Activated T-cell treated with anti-CD3 and anti-CD28 coated beads, Interleukin-2, amount 50 U/mL, for 1 hour (primary cell): Measurements from ENCODE around the gene FHOD3.
"Not testable (repeated sequence)": the region's sequence is repeated elsewhere in the genome, so short reads cannot be mapped to it uniquely, and the experiment has no call there.

Source experiments
- DNase-seq: peaks from one replicate; pipeline ENCODE4 v3.0.0-alpha.2; 2020

FHOD3 gene

DNA sequence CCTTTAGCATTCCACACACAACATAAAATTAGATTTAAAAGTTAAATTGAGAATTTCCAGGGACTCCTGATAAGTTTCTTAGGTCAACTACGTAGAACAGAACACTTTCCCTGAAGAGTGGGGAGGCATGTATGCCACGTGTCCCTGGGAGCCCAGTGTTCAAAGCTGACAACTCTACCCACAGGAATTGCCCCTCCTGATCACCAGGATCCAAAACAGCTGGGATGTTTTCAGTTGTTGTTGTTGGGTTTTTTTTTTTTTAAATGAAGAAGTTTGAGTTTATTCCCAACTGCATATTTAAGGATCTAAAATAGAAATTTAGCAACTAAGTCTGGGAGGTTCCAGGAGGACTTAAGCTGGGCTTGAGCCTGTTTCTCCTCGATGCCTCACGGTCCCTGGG lies 430.8 kb downstream of the FHOD3 start:
- DNase-seq = no peak

DNA sequence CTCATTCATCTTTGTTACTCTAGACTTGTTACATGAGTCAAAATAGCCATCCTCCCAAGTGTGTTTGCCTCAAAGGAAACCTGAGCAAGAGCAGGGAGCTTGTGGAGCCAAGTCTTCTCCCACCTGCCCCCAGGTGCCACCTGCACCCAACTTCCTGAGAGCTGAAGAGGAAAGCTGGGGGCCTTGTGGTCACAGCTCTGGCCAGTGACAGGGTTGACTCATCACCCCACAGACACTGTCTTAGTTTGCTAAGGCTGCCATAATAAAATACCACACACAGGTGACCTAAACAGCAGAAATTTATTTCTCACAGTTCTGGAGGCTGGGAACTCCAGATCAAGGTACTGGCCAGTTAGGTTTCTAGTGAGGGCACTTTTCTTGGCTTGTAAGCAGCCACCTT lies 431.7 kb downstream of the FHOD3 start:
- DNase-seq = no peak

DNA sequence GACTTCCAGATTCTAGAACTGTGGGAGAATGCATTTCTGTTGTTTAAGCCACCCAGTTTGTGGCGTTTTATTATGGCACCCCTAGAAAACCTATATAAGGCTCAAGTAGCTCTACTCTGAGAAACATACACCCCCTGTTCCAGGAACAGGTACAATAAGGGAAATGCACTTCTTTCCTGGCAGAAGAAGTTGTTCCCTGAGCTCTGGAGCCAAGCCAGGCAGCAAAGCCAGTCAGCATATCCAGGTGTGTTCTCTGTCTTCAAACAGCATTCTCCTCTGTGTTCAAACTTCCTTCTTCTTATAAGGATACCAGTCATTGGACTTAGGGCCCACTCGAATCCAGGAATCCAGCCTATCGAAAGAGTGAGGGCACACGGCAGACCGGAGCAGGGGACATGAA lies 434.8 kb downstream of the FHOD3 start:
- no peak for DNase-seq

GRCh38 chr18:36733150-36733549 lies 435.6 kb downstream of the FHOD3 start:
- no peak for DNase-seq

GRCh38 chr18:36734596-36734995 lies 437.1 kb downstream of the FHOD3 start:
- DNase-seq = no peak

DNA sequence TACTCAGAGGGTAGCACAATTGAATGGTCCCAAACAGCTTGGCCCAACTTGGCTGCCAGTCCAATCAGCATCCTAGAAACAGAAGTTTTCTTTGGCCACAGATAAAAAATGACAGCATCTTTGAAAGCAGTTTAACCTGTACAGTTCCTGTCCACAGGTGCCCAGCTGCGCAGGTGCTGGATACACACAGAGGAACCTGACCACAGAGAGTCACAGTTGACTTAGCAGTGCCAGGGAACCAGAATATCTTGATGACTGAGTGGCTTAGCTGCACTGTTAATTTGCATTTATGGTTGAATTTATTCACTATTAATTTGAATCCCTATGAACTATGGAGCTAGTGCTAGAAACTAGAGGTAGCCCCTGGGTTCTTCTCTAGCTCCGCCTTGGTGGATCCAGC lies 437.6 kb downstream of the FHOD3 start:
- no peak for DNase-seq

DNA sequence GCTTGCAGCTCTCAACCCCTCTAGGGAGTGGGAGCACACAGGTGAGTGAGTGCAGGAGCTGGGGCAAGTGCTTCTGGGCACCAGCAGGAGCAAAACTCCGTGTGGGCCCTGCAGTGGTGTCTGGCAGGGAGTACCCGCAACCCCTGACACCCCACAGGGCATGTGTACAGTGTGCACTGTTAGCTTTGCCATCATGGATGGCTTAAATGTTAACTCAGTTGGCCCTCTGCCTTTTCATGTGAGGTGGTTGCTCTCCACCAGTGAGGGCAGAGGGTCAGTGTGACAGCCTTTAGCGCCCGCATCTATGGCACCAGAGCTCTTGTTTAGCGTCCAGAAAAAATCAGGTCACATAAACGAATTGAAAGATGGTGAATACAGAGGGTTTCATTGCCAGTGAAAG lies 438.6 kb downstream of the FHOD3 start:
- DNase-seq = no peak

DNA sequence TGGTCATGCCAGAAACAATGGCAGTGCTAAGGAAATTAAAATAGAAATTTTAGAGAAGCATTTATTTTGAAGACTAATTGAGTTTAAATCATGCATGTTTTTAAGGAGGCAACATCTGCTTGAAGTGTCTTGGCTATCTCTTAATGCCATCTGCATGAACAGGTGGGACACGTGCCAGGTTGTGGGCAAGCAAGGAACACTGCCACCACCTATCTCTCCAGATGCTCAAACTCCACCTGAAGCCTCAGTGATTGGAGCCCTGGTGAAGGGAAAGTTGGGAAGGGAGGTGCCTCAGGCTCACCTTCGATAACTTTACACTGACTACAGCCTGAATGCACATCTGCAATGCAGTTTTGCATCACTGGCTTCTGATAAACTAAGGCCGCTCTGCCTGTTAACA lies 439.8 kb downstream of the FHOD3 start:
- no peak for DNase-seq

- DNase-seq = no peak
Observed at GRCh38 chr18:36744261-36744876, 446.9 kb downstream of the FHOD3 start.

- no peak for DNase-seq
Observed at GRCh38 chr18:36745219-36745975, 447.9 kb downstream of the FHOD3 start.

- DNase-seq = no peak
Observed at GRCh38 chr18:36752929-36753865, 455.7 kb downstream of the FHOD3 start.

DNA sequence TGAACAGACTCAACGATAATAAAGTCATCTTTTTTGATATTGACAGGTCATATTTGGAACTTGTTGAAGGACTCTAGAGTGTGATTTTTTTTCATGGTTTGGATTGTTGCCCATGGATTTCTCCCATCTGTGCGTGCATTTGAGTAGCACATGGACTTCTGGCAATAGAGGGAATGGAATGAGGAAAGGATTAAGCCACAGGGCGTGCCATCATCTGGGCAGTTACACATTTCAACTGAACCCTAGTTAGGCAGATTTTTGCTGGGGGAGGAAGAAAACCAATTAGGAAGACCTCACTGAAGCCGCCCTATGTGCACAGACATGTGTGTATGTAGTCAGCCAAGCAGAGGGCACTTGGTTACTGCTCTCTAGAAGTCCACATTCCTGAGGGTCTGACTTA lies 458.7 kb downstream of the FHOD3 start:
- DNase-seq = no peak

- no peak for DNase-seq
Observed at GRCh38 chr18:36757081-36757480, 459.6 kb downstream of the FHOD3 start.

DNA sequence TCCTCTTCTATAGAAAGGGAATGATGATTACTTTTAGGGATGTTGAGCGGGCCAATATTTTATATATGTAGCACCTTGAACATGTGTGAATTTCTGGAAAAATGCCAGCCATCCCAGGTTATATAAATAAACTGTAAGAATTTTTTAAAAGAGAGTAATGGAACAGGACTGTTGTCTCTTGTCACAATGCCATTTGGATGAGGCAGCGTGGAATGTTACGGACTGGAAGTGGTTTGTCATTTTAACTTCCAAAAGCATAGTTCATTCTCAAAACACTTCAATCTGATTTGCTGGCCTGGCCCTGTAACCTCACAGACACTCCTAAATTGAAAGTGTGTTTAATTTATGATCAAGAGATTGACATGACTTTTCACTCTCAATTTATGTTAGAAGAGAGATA lies 460.5 kb downstream of the FHOD3 start:
- no peak for DNase-seq

GRCh38 chr18:36758623-36759022 lies 461.1 kb downstream of the FHOD3 start:
- DNase-seq = no peak

DNA sequence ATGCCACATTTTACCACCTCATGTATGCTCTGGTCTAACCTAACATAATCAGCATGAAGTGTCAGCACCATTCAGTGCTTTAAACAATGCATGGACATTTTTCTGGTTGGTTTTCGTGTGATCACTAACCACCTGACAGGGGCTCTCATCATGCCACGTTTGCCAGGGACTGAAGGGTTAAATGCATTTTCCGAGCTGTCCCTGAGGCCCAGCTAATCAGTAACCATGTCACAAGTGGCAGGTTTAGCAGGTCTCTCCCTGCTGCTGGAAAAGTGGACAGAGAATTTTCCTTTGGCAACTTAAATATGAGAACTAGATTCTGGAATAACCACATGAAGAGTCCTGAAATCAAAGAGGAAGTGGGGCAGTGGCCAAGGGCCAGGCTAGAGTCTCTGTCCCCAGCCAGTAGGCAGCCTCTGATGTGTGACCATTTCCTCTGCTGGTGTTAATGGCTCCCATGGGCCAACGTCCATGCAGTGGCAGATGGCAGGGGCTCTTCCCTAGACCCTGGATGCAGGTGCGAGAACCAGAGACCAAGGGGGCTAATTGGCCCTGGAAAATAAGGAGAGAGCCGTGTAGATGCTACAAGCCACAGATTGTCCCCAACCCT lies 461.8 kb downstream of the FHOD3 start:
- DNase-seq = no peak

GRCh38 chr18:36760598-36760997 lies 463.1 kb downstream of the FHOD3 start:
- DNase-seq = no peak

DNA sequence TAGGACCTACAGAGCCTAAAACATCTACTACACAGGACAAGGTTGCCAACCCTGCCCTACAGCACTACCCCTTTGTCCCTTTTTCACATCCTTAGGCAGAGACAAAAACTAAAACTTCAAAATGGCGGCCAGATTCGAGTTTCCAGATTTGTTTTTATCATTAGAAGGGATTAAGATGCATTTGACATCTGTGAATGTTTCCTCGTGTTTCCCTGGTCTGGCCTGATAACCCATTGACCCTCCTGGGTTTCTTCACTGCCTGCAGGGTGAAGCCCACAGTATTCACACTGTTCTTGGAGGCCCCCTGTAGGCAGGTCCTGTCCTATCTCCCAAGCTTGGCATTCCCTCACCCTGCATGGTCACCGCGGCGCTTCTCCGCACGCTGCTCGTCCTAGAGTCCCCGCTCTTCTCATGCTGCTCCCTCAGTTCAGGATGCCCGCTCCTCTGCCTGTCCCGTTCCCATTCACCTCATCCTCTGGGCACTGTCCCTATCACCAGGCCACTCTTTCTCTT lies 463.7 kb downstream of the FHOD3 start:
- DNase-seq = no peak

GRCh38 chr18:36762074-36762473 lies 464.6 kb downstream of the FHOD3 start:
- DNase-seq = no peak

- not testable (repeated sequence) for DNase-seq
Observed at GRCh38 chr18:36762965-36763364, 465.5 kb downstream of the FHOD3 start.

DNA sequence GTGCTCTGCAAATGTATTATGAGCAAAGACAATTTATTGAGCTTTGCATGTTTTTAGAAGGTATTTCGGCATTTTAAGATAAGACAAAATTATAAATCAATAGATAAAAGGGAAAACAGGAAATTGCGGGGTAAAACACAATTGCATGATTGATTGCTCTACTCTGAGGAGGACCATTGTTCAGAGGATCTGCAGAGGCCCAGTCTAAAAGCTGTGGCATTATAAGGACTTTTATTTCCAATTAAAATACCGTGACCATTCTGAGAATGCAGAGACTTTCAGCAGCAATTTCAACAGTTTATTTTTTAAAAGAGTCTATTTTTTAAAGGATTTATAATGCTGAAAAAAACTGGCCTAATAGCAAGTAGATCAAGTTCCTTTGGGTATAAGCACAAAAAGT lies 469.3 kb downstream of the FHOD3 start:
- DNase-seq = no peak

- DNase-seq = no peak
Observed at GRCh38 chr18:36769172-36769571, 471.7 kb downstream of the FHOD3 start.
